Panc1 (cell line): ENCODE measurements around the gene CKLF.

Source experiments
- POLR2AphosphoS5 ChIP-seq: IDR thresholded peaks from 2 replicates; pipeline ENCODE4 v1.6.1; 2012; ENCODE audit warnings: mild to moderate bottlenecking, low read depth, low read length, moderate library complexity
- TF ChIP-seq, protein P1 (sequence below), 2 experiments: IDR thresholded peaks; 2 replicates each; pipeline ENCODE4 v1.6.1; 2011 to 2012; ENCODE audit warnings: low read depth in 2 of 2, control low read depth in 1 of 2, low read length in 1 of 2, mild to moderate bottlenecking in 1 of 2, moderate library complexity in 1 of 2; ENCODE audit not compliant: insufficient read depth in 1 of 2
- TF ChIP-seq, protein P2 (sequence below): fragments of 450-650 bp; IDR thresholded peaks from 2 replicates; pipeline ENCODE4 v1.5.1; 2017; ENCODE audit warnings: mild to moderate bottlenecking

DNA sequence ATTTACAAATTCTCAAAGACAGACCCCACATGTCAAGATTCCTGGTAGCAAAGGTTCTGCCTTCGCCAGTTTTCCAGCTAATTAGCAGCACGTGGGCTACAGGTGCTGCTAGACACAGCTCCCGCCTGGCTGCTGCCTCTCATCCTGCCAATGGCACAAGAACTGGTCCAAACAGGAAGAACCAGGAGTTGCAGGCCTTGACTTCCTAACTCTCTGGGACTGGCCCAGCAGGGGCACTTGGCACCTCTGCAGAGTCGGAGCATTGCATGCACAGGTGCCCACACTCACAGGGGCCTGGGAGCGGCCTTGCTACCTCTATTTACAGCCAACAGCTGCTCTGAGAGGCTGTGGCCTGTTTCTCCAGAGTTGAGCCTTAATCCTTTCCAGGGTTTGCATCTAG, 42.1 kb upstream of the CKLF start:
- no peak for TF ChIP-seq POLR2AphosphoS5
- TF ChIP-seq, protein P1, sequence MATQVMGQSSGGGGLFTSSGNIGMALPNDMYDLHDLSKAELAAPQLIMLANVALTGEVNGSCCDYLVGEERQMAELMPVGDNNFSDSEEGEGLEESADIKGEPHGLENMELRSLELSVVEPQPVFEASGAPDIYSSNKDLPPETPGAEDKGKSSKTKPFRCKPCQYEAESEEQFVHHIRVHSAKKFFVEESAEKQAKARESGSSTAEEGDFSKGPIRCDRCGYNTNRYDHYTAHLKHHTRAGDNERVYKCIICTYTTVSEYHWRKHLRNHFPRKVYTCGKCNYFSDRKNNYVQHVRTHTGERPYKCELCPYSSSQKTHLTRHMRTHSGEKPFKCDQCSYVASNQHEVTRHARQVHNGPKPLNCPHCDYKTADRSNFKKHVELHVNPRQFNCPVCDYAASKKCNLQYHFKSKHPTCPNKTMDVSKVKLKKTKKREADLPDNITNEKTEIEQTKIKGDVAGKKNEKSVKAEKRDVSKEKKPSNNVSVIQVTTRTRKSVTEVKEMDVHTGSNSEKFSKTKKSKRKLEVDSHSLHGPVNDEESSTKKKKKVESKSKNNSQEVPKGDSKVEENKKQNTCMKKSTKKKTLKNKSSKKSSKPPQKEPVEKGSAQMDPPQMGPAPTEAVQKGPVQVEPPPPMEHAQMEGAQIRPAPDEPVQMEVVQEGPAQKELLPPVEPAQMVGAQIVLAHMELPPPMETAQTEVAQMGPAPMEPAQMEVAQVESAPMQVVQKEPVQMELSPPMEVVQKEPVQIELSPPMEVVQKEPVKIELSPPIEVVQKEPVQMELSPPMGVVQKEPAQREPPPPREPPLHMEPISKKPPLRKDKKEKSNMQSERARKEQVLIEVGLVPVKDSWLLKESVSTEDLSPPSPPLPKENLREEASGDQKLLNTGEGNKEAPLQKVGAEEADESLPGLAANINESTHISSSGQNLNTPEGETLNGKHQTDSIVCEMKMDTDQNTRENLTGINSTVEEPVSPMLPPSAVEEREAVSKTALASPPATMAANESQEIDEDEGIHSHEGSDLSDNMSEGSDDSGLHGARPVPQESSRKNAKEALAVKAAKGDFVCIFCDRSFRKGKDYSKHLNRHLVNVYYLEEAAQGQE (IDR thresholded peaks at IDR 0.05; ENCODE audit: insufficient read depth in 1 of 2, low read depth in 2 of 2, low read length in 1 of 2): no peak
- TF ChIP-seq, protein P2, sequence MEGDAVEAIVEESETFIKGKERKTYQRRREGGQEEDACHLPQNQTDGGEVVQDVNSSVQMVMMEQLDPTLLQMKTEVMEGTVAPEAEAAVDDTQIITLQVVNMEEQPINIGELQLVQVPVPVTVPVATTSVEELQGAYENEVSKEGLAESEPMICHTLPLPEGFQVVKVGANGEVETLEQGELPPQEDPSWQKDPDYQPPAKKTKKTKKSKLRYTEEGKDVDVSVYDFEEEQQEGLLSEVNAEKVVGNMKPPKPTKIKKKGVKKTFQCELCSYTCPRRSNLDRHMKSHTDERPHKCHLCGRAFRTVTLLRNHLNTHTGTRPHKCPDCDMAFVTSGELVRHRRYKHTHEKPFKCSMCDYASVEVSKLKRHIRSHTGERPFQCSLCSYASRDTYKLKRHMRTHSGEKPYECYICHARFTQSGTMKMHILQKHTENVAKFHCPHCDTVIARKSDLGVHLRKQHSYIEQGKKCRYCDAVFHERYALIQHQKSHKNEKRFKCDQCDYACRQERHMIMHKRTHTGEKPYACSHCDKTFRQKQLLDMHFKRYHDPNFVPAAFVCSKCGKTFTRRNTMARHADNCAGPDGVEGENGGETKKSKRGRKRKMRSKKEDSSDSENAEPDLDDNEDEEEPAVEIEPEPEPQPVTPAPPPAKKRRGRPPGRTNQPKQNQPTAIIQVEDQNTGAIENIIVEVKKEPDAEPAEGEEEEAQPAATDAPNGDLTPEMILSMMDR: no peak
